ENCODE measurements around the gene TWF2.

DNA sequence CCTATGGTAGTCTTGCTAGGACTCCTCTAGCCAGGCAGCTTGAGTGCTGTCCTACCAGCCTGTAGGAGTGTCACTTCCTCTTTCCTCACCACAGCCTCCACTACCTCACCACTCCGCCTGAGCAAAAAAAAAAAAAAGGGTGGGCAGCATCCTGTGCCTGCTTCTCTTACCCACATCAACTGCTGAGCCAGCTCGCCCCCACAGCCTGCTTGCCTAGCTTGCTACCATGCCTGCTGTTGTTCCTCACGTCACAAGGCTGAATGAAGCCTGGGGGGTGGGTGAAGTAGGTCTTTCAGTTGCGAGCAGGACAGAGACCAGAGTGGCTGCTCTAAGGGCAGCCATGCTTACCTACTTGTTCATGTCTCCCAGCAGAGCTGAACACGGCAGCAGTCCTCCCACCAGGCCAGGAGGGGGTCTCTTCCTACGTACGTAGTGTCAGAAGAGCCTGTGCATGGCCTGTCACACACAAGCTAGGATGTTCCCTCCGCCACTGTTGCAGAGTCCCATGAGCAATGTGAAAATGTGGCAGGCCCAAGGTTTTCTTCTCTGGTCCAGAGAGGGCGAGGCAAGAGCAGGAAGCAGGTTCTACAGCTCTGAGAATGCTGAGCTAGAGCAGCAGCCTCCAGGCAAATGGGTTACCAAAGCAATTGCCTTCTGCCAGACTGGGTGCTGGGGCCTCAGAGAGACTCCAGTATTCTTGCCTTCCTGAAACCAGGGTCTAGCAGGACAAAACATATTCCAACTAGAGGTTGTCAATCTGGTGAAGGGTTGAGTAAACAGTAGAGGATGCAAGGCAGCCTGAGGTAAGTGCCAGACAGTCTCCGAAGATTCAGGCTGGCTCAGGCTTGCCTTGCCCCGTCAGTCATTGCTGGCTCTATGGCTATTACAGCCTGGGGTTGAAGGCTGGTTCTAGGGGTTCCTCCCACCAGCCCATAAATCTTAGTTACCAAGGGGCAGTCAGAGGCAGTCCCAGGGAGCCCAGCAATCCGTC, 14.7 kb upstream of the TWF2 start:
- TF ChIP-seq GATA2 (IDR thresholded peaks at IDR 0.05; ENCODE audit: low read depth, low read length), result no peak
- no peak for TF ChIP-seq GATA3 (IDR thresholded peaks at IDR 0.05; ENCODE audit: low read depth, low read length)
